Omental fat pad (tissue), 4 donors: ENCODE results near the gene C1QL4. TPM values are rescaled to one million over a fixed set of nuclear protein-coding genes. Genes with fewer than 3 reads are reported as not detected.
"Not testable (repeated sequence)": the region's sequence is repeated elsewhere in the genome, so short reads cannot be mapped to it uniquely, and the experiment has no call there.

ENCODE experiments used
- ATAC-seq: fragments of 150-250 bp; one replicate; pipeline ENCODE4 v1.9.1; 2016; ENCODE audit warnings: mild to moderate bottlenecking, moderate library complexity; ENCODE audit not compliant: low FRiP score
- DNase-seq: peaks from one replicate; pipeline ENCODE4 v3.0.0-alpha.2; 2019; ENCODE audit warnings: low spot score
- total RNA-seq, 4 donors: library from RNA; depleted of rRNA; stranded (reverse); fragments of >200 nt; gene quantifications; one replicate each; pipeline ENCODE4 v1.1.0, GENCODE V29; 2016
- TF ChIP-seq, protein P1 (sequence below), 3 donors: fragments of 450-650 bp; IDR thresholded peaks; one replicate each; pipeline ENCODE4 v1.5.1; 2016 to 2017; ENCODE audit warnings: antibody characterized with exemption in 3 of 3, mild to moderate bottlenecking in 3 of 3, moderate library complexity in 2 of 3

Gene C1QL4
- total RNA-seq, 4 donors from 2014 or later, result 0.65 to 1.1 TPM; not detected in 2

DNA sequence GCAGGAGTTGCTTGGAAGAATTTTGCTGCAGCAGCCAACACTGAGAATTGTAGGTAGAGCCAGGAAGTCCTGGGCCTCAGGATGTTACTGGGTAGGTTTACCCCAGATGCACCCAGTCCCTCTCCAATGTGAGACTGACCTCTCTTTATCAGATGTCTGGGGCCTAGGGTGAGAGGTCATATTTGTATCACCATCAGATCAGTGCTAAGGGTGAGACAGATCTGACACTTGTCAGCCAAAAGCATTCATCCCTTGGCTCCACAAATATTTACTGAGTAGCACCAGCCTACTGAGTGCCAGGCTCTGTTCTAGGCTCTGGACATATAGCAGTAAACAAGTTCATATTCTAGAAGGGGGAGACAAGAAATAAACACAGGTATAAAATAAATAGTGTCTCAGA is 9.6 kb downstream of the C1QL4 start:
- ATAC-seq (no peak), DNase-seq (no peak)
- TF ChIP-seq, protein P1, sequence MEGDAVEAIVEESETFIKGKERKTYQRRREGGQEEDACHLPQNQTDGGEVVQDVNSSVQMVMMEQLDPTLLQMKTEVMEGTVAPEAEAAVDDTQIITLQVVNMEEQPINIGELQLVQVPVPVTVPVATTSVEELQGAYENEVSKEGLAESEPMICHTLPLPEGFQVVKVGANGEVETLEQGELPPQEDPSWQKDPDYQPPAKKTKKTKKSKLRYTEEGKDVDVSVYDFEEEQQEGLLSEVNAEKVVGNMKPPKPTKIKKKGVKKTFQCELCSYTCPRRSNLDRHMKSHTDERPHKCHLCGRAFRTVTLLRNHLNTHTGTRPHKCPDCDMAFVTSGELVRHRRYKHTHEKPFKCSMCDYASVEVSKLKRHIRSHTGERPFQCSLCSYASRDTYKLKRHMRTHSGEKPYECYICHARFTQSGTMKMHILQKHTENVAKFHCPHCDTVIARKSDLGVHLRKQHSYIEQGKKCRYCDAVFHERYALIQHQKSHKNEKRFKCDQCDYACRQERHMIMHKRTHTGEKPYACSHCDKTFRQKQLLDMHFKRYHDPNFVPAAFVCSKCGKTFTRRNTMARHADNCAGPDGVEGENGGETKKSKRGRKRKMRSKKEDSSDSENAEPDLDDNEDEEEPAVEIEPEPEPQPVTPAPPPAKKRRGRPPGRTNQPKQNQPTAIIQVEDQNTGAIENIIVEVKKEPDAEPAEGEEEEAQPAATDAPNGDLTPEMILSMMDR (IDR thresholded peaks at IDR 0.05), result no peak

DNA sequence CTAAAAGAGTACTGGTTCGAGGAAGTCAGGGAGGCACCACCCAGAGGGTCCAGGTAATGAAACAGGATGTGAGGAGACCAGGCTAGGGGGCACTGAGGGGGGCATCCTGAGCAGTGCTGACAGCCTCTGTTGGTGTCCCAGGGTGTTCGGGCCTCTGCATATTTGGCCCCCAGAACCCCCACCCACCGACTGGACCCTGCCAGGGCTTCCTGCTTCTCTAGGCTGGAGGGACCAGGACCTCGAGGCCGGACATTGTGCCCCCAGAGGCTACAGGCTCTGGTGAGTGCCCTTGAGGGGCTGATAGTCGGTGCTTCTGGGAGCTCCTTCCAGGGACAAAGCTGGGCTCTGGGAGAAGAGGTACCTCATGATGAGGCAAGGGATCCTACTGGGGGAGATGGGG is 11.4 kb downstream of the C1QL4 start:
- ATAC-seq, result no peak

DNA sequence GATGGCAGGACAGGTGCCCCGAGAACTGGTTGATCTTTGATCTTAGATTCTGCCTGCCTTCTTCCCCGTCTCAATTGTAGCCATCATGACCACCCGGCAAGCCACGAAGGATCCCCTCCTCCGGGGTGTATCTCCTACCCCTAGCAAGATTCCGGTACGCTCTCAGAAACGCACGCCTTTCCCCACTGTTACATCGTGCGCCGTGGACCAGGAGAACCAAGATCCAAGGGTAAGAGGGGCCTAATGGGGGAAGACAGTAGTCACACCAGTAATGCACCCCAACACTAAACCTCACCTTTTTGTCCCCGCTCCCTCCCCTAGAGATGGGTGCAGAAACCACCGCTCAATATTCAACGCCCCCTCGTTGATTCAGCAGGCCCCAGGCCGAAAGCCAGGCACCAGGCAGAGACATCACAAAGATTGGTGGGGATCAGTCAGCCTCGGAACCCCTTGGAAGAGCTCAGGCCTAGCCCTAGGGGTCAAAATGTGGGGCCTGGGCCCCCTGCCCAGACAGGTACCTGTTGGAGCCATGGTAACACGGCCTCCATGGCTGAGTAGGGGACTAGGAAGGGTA is 13.4 kb downstream of the C1QL4 start:
- no peak for ATAC-seq
- TF ChIP-seq, protein P1 (IDR thresholded peaks at IDR 0.05), result no peak
- DNase-seq, result no peak

More for the DNA sequence above, 11.4 kb downstream of the C1QL4 start:
- DNase-seq, result no peak
- TF ChIP-seq, protein P1 (IDR thresholded peaks at IDR 0.05), result no peak

DNA sequence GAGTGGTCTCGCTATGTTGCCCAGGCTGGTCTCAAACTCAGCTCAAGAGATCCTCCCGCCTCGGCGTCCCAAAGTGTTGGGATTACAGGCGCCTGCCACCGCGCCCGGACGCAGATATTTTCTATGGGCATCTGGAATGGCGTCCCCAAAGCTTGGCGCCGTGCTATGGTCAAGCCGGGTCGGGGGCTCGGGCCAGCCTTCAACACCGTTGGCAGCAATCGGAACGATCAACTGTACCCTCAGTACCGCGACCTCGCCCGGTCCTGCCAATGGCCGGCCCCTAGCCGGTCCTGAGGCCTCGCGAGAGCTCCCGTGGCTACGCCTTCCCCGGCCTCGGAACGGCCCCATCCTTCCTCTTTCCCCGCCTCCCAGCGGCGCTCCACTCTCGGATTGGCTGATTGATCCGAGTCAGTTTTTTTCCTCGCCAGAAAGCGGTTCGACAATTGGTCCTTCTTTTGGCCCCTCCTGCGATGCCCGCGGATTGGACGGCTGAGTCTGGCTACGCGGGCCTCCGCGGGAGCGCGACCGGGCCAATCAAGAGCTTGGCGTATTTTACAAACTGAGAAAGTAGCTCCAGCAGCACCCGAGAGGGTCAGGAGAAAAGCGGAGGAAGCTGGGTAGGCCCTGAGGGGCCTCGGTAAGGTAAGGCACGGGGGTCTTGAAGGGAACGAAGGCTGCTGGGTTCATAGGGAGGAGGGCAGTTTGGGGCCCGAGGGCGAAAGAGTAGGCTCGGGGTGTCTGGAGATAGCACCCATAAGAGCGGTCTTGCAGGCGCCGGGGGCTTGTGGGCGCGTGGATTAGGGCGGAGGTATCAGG is 14.1 kb downstream of the C1QL4 start, which contains the start of gene TROAP:
Gene TROAP, plus strand, starts transcription at position 548 of the 816 bp plus-strand sequence. CDS start 354 bp downstream, outside the sequence.
- TF ChIP-seq, protein P1 (IDR thresholded peaks at IDR 0.05), result no peak
- DNase-seq, result peak; percentile 88
- ATAC-seq, result peak; percentile 100

DNA sequence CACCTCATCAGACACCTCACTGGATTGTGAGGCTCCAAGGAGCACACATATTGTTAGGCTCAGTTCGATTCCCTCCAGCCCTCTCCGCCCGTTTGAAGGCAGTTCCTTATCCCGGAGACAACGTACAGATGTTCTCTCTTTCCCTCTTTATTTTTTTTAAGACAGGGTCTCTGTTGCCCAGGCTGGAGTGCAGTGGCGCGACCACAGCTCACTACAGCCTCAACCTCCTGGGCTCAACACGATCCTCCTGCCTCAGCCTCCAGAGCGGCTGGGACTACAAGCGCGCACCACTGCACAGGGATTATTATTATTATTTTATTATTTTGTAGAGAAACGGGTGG is 14.7 kb downstream of the C1QL4 start:
- TF ChIP-seq, protein P1 (IDR thresholded peaks at IDR 0.05), result no peak
- ATAC-seq, result peak; percentile 4
- no peak for DNase-seq

DNA sequence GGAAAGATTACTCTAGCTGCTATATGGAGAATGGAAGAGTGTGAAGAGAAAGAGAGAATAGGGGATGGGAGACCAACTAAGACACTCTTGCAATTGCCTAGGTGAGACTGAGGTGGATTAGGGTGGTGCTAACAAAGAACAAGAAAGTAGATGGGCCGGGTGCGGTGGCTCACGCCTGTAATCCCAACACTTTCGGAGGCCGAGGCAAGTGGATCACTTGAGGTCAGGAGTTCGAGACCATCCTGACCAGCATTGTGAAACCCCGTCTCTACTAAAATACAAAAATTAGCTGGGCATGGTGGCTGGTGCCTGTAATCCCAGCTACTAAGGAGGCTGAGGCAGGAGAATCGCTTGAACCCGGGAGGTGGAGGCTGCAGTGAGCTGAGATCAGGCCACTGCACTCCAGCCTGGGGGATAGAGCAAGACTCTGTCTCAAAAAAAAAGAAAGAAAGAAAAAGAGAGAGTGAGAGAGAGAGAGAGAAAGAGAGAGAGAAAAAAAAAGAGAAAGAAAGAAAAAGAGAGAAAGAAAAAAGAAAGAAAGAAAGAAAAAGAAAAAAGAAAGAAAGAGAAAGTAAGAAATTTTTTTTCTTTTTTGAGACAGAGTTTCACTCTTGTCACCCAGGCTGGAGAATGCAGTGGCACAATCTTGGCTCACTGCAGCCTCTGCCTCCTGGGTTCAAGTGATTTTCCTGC is 16.4 kb downstream of the C1QL4 start:
- ATAC-seq, DNase-seq: not testable (repeated sequence)

DNA sequence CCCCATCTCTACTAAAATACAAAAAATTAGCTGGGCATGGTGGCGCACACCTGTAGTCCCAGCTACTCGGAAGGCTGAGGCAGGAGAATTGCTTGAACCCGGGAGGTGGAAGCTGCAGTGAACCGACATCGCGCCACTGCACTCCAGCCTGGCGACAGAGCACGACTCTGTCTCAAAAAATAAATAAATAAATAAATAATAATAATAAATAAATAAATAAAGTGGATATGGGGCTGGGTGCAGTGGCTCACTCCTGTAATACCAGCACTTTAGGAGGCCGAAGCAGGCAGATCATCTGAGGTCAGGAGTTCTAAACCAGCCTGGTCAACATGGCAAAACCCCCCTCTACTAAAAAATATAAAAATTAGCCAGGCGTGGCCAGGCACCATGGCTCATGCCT is 19.9 kb downstream of the C1QL4 start:
- DNase-seq, ATAC-seq: not testable (repeated sequence)
